Right cardiac atrium (tissue), 5 donors: Measurements from ENCODE around the gene PAX2. TPM values are rescaled to one million over a fixed set of nuclear protein-coding genes. Genes with fewer than 3 reads are reported as not detected.

Source experiments
- ATAC-seq, 2 donors: fragments of 200-7000 bp; cut with Tn5 transposase; one replicate each; pipeline versions ENCODE4 v1.8.0 to v1.9.1; 2020; ENCODE audit warnings: moderate library complexity in 2 of 2, mild to moderate bottlenecking in 1 of 2
- DNase-seq, 3 donors: peaks; one replicate each; pipeline ENCODE4 v3.0.0-alpha.2; 2020
- H3K27ac ChIP-seq: one replicate; pipeline ENCODE4 v1.5.1; 2013; ENCODE audit warnings: mild to moderate bottlenecking, low read length, control low read depth, moderate library complexity
- H3K27me3 ChIP-seq: one replicate; pipeline ENCODE4 v1.6.1; 2013; ENCODE audit not compliant: control insufficient read depth, insufficient read depth
- H3K4me1 ChIP-seq: one replicate; pipeline ENCODE4 v1.6.1; 2013; ENCODE audit warnings: low read length; ENCODE audit not compliant: control insufficient read depth, insufficient read depth
- H3K4me3 ChIP-seq: one replicate; pipeline ENCODE4 v1.5.1; 2013; ENCODE audit warnings: low read length, control low read depth
- H3K9me3 ChIP-seq: one replicate; pipeline ENCODE4 v1.6.1; 2013; ENCODE audit warnings: low read length; ENCODE audit not compliant: control insufficient read depth
- WGBS: extraction: QIAGEN DNeasy Blood & Tissue Kit; methylation state at CpG from one replicate; pipeline ENCODE4 v1.1.7; 2013; 5-methylcytosine and 5-hydroxymethylcytosine counted together
- intact Hi-C, 4 donors: fragments of 100-400 bp; cut with DNase I; formaldehyde crosslinking; loops; one replicate each; pipeline versions ENCODE4 v1.11.0 to v1.14.0; 2022 to 2023
- polyA plus RNA-seq: library from polyadenylated mRNA; stranded (reverse); fragments of 200-250 nt; gene quantifications from one replicate; pipeline ENCODE4 v1.2.3, GENCODE V29; 2013
- total RNA-seq, 4 donors: library from RNA; stranded (reverse); fragmentation: NEBNext Ultra II Directional; extraction: Animal tissue kit (Norgen Biotek cat#: 25700); gene quantifications; one replicate each; pipeline ENCODE4 v1.2.1, GENCODE V29; 2021
- donor health status: healthy with polysubstance abuse.
- donor health status: DM: no; HTN: yes; CAD: no.
- donor health status: DM: no; HTN: no; CAD: no.
- donor health status: DM: no; HTN: yes; CAD: no; lungs with severe emphysema.
- donor health status: DM: yes; HTN: yes; CAD: no.

The PAX2 gene
- total and polyA plus RNA-seq, 5 donors = not detected

DNA sequence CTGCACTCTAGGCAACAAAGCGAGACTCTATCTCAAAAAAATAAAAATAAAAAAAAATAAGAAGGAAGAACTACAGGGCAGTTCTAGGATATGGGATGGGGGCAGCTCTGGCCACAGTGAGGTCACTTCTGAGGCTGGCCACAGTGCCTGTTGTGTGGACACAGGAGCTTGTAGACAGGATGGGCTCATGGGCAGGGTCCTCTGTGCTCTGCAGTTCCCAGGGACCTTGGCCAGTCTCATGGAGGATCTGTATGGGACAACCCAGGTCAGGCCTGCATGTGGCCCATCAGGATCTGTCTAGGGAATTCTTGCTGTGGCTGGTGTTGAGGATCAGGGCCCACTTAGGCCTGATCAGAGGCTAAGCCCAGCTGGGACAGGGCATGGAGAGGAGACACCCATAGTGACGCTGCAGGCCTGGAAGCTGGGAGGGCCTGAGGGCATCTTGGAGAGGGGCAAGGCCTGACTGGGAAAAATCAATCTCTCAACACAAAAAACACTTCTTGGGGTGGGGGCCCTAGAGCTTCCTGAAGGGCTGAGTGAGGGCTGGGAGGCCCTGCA is 19.4 kb upstream of the PAX2 start:
- peaks cover 2% of the 10 kb centered on the region for H3K27me3 ChIP-seq

GRCh38 chr10:100727808-100728207 is 17.6 kb upstream of the PAX2 start:
- no peak for ATAC-seq
- no peaks in the 10 kb centered on the region for H3K4me1 ChIP-seq
- H3K9me3 ChIP-seq = no peaks in the 10 kb centered on the region
- no peak for DNase-seq
- H3K27ac ChIP-seq = no peak overlapping the region
- no peak overlapping the region for H3K4me3 ChIP-seq
- H3K27me3 ChIP-seq = peaks cover 2% of the 10 kb centered on the region
- intact Hi-C loops = no loop called here

More for the DNA sequence above, 19.4 kb upstream of the PAX2 start:
- intact Hi-C loops = no loop called here
- DNase-seq (no peak), ATAC-seq (no peak)
- Histone ChIP-seq H3K27ac (no peak overlapping the region), H3K9me3 (no peaks in the 10 kb centered on the region), H3K4me3 (no peak overlapping the region), H3K4me1 (no peaks in the 10 kb centered on the region)
- 96% methylated on average over 2 of the region's 2 CpGs for WGBS

DNA sequence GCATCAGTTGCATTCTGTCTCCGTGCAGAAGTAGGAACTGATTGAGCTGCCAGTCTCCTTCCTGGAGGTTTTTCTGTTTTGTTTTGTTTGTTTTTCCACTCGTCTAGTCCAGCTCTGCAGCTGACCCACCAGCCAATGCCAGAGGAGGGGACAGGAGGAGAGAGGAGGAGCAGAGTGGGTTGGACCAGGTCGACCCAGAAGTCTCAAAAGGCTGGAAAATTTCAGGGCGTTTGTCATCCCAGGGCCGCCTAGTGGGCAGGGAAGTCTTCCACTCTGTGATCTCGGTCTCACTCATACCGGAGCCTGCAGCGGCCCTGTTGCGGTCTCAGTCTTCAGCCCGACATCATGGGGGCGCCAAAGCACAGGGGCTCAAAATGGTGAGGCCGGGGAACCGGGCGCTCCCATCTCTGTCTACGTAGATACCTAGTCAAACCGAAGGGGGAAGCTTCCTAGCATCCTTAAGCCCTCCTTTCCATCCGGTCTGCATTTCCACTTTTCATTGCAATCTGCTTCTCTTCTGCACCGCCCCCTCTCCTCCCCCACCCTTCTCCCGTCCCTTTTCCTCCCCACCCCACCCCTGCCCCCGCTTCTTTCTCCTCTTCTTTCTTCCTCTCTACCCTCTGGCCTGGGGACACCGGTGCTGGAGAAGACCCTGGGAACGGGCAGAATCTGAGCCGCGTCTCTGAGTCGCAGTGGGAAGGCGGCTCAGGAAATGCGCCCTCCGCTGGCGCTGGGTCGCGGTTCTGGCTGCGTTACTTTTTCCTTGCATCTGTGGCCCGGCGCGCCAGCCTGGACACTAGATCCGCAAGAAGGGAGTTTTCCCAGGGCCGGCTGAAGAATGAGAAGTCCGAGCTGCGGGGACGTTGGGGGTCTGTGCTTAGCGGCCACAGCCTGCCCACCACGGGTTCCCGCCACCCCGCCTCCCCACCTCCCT is 16.2 kb upstream of the PAX2 start:
- DNase-seq (peak in 1 of 3 donors; percentile 67), ATAC-seq (peak; percentile 25 to 48)
- Histone ChIP-seq H3K27ac (no peak overlapping the region), H3K4me3 (peak overlapping the region; percentile 38), H3K9me3 (no peaks in the 10 kb centered on the region), H3K4me1 (no peaks in the 10 kb centered on the region), H3K27me3 (peaks cover 5% of the 10 kb centered on the region)
- WGBS = 2% methylated on average over 44 of the region's 44 CpGs
- intact Hi-C loops = no loop called here

- intact Hi-C loops = no loop called here
- peak overlapping the region; percentile 38 for H3K4me3 ChIP-seq
- ATAC-seq = no peak
These were observed 15.3 kb upstream of the PAX2 start for GRCh38 chr10:100729862-100730724.

DNA sequence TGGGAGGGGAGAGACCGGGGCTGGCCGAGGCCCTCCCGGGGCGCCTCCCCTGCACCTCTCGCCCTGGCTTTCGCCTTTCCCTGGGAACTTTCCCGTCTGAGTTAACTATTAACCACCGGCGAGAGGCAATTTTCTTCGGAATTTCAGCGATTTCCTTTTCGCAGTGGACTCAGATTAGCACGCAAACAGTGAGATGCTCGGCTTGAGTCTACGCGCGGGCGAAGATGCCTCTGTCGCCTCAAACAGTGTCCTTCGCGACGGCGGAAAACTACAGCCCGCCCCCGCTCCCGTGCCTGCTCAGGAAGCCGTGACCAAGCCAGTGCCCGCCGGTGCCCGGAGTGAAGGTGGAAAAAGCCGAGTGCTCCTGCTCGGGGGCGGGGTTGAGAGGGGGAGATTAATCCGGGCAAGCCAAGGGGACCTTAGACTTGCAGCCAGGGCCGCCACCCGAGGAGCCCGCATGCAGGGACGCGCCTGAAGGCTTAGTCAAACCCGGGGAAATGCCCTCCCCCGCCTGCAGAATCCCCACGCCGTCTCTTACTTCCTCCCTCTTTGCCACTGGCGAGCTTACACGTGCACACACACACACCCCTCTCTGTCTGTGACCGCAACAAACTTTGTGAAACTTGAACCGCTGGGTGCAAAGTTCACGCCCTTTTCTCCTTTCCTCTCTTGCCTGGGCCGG is 14.5 kb upstream of the PAX2 start:
- Histone ChIP-seq H3K4me3 (peak overlapping the region; percentile 38), H3K4me1 (no peaks in the 10 kb centered on the region), H3K27ac (no peak overlapping the region), H3K27me3 (peaks cover 5% of the 10 kb centered on the region), H3K9me3 (no peaks in the 10 kb centered on the region)
- DNase-seq = peak in 1 of 3 donors; percentile 56
- intact Hi-C loops = no loop called here
- WGBS = 3% methylated on average over 49 of the region's 49 CpGs
- peak in 1 of 2 donors; percentile 41 for ATAC-seq

More at GRCh38 chr10:100729862-100730724, 15.3 kb upstream of the PAX2 start:
- 2% methylated on average over 68 of the region's 68 CpGs for WGBS
- Histone ChIP-seq H3K27ac (no peak overlapping the region), H3K9me3 (no peaks in the 10 kb centered on the region), H3K4me1 (no peaks in the 10 kb centered on the region), H3K27me3 (peaks cover 5% of the 10 kb centered on the region)
- DNase-seq = no peak

- no peaks in the 10 kb centered on the region for H3K9me3 ChIP-seq
- no peak overlapping the region for H3K4me3 ChIP-seq
- DNase-seq (peak in 1 of 3 donors; percentile 9), ATAC-seq (no peak)
- WGBS = 42% methylated on average over 24 of the region's 24 CpGs
- intact Hi-C loops = no loop called here
- no peaks in the 10 kb centered on the region for H3K4me1 ChIP-seq
- H3K27ac ChIP-seq = no peak overlapping the region
- H3K27me3 ChIP-seq = peaks cover 3% of the 10 kb centered on the region
These were observed 13.8 kb upstream of the PAX2 start for GRCh38 chr10:100731407-100732240.

GRCh38 chr10:100732241-100732596 is 13.2 kb upstream of the PAX2 start:
- Histone ChIP-seq H3K27me3 (peaks cover 3% of the 10 kb centered on the region), H3K27ac (no peak overlapping the region), H3K4me1 (no peaks in the 10 kb centered on the region), H3K9me3 (no peaks in the 10 kb centered on the region), H3K4me3 (no peak overlapping the region)
- DNase-seq (no peak), ATAC-seq (no peak)
- WGBS = 87% methylated on average over 2 of the region's 2 CpGs
- intact Hi-C loops = no loop called here

DNA sequence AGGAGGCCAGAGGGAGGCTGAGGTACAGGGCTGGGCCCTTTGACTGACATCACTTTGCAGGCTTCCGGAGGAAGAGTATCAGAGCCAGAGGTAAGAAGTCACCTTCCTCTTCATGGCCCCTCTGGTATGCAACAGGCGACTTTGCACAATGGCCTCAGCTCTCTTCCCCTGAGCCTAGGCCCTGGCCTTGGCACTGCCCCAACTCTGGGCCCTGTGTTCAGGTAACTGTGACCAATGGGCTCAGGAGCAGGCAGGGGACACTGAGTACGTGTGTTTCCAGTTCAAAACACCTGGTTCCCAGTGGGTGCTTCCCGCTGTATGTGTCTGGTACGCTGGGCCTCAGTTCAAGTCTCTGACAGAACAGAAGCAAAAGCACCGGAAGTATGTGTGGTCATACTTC is 12.1 kb upstream of the PAX2 start:
- Histone ChIP-seq H3K27me3 (peaks cover 3% of the 10 kb centered on the region), H3K9me3 (no peaks in the 10 kb centered on the region), H3K27ac (no peak overlapping the region), H3K4me3 (no peak overlapping the region), H3K4me1 (peaks cover 3% of the 10 kb centered on the region)
- DNase-seq (no peak), ATAC-seq (no peak)
- intact Hi-C loops = no loop called here
- 69% methylated on average over 6 of the region's 6 CpGs for WGBS

DNA sequence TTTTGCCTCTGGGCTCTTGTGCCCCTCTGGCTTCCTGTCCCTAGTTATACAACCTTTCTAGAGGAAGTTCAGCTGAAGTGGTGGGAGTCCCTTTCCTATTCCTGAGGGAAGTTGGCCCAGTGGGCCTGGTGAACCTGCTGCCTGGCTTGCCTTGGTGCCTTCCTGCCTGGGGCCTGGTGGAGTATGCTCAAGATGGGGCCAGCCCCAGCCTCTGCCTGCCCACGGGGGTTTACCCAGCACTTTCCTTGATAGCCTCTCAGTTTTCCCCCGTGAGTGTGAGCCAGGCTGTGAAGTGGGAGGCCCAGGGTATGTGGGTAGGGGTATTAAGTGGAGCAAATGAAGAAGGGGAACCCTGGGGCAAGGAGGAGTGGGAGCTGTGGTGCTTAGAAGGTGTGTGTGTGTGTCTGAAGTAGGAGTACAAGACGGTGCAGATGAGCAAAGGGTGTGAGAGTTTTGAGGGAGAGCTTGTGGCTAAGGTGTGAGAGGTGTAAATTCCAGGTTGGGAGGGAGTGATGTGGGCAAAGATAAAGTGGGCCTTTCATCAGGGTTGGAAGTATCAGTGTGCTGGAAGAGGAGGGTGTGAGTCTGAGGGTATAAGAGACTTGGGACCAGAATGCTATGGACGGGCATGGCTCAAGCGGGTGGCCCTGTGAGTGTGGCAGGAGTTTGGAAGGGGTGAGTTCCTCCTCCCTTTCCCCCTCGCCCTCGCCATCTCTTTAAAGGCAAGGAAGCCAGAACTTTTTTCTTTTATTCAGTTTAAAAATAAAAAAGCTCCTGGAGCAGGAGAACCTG is 10.9 kb upstream of the PAX2 start:
- peaks cover 3% of the 10 kb centered on the region for H3K27me3 ChIP-seq
- intact Hi-C loops = no loop called here
- no peak overlapping the region for H3K4me3 ChIP-seq
- H3K9me3 ChIP-seq = no peaks in the 10 kb centered on the region
- H3K4me1 ChIP-seq = peaks cover 3% of the 10 kb centered on the region
- H3K27ac ChIP-seq = no peak overlapping the region
- ATAC-seq (no peak), DNase-seq (no peak)
- 60% methylated on average over 7 of the region's 7 CpGs for whole genome bisulfite sequencing

DNA sequence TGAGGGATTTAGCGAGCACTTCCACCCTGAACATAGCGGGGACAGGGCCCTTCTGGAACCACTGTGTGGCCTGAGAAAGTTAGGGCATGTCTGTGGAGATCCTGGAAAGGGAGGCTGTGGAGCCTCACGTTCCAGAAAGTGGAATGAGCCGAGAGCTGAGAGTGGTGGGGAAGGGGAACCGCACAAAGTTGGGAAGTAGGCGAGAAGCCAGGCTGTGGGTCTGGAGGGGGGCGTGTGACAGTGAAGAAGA is 10.4 kb upstream of the PAX2 start:
- Histone ChIP-seq H3K4me3 (no peak overlapping the region), H3K9me3 (no peaks in the 10 kb centered on the region), H3K4me1 (peaks cover 3% of the 10 kb centered on the region), H3K27me3 (peaks cover 3% of the 10 kb centered on the region), H3K27ac (no peak overlapping the region)
- intact Hi-C loops = no loop called here
- no peak for ATAC-seq
- no peak for DNase-seq
- WGBS = 31% methylated on average over 7 of the region's 7 CpGs
